ENCODE results near the gene SCRG1. TPM values are rescaled to one million over a fixed set of nuclear protein-coding genes. Genes with fewer than 3 reads are reported as not detected.

SCRG1 gene
- total RNA-seq, 1 donor from 2014 or later = 4.3 TPM

GRCh38 chr4:173405840-173406606 lies 7.1 kb upstream of the SCRG1 start:
- DNase-seq (ENCODE audit: low read depth) (no peak), FAIRE-seq (no peak)
- Histone ChIP-seq H3K27me3 (ENCODE audit: insufficient read depth, low read length) (no peaks in the 10 kb centered on the region), H4K20me1 (ENCODE audit: insufficient read depth, low read length) (no peaks in the 10 kb centered on the region), H3K4me1 (ENCODE audit: insufficient read depth, low read length) (no peaks in the 10 kb centered on the region), H3K27ac (ENCODE audit: low read depth, low read length) (no peak overlapping the region), H3K9me3 (ENCODE audit: insufficient read depth, low read depth, low read length) (no peaks in the 10 kb centered on the region), H3K36me3 (ENCODE audit: insufficient read depth, low read length) (no peaks in the 10 kb centered on the region), H3K9ac (ENCODE audit: low read length) (no peak overlapping the region), H3K4me2 (ENCODE audit: low read length) (no peak overlapping the region), H3K4me3 (ENCODE audit: insufficient read depth, low read depth, low read length) (no peak overlapping the region), H3K79me2 (ENCODE audit: insufficient read depth, low read length) (no peaks in the 10 kb centered on the region), H2AFZ (ENCODE audit: low read depth, low read length) (no peak overlapping the region)
- Mint-ChIP-seq H3K36me3 (ENCODE audit: low read depth, unreplicated experiment) (peaks cover 3% of the 10 kb centered on the region), H3K4me3 (ENCODE audit: unreplicated experiment) (no peak overlapping the region), H3K4me1 (ENCODE audit: low read depth, unreplicated experiment) (peaks cover 2% of the 10 kb centered on the region), H3K27me3 (ENCODE audit: low read depth, unreplicated experiment) (no peaks in the 10 kb centered on the region), H3K27ac (ENCODE audit: unreplicated experiment) (no peak overlapping the region), H3K9me3 (ENCODE audit: unreplicated experiment) (no peaks in the 10 kb centered on the region)
- TF ChIP-seq CTCF (IDR thresholded peaks at IDR 0.05; ENCODE audit: insufficient read depth, low read depth, low read length) (no peak), EZH2 (IDR thresholded peaks at IDR 0.05; ENCODE audit: insufficient read depth, low read length) (no peak)

- TF ChIP-seq EZH2 (IDR thresholded peaks at IDR 0.05; ENCODE audit: insufficient read depth, low read length) (no peak), CTCF (IDR thresholded peaks at IDR 0.05; ENCODE audit: insufficient read depth, low read depth, low read length) (no peak)
- FAIRE-seq (no peak), DNase-seq (ENCODE audit: low read depth) (no peak)
- H3K9ac ChIP-seq (ENCODE audit: low read length) = no peak overlapping the region
- no peaks in the 10 kb centered on the region for H3K9me3 Mint-ChIP-seq (ENCODE audit: unreplicated experiment)
- H3K79me2 ChIP-seq (ENCODE audit: insufficient read depth, low read length) = no peaks in the 10 kb centered on the region
- H3K4me3 Mint-ChIP-seq (ENCODE audit: unreplicated experiment) = no peak overlapping the region
- peaks cover 2% of the 10 kb centered on the region for H3K4me1 Mint-ChIP-seq (ENCODE audit: low read depth, unreplicated experiment)
- no peaks in the 10 kb centered on the region for H3K27me3 ChIP-seq (ENCODE audit: insufficient read depth, low read length)
- no peaks in the 10 kb centered on the region for H3K9me3 ChIP-seq (ENCODE audit: insufficient read depth, low read depth, low read length)
- H3K27ac Mint-ChIP-seq (ENCODE audit: unreplicated experiment) = no peak overlapping the region
- no peaks in the 10 kb centered on the region for H3K4me1 ChIP-seq (ENCODE audit: insufficient read depth, low read length)
- H3K36me3 Mint-ChIP-seq (ENCODE audit: low read depth, unreplicated experiment) = peaks cover 2% of the 10 kb centered on the region
- H3K27me3 Mint-ChIP-seq (ENCODE audit: low read depth, unreplicated experiment) = no peaks in the 10 kb centered on the region
- H2AFZ ChIP-seq (ENCODE audit: low read depth, low read length) = no peak overlapping the region
- H3K4me2 ChIP-seq (ENCODE audit: low read length) = no peak overlapping the region
- H3K36me3 ChIP-seq (ENCODE audit: insufficient read depth, low read length) = no peaks in the 10 kb centered on the region
- H4K20me1 ChIP-seq (ENCODE audit: insufficient read depth, low read length) = no peaks in the 10 kb centered on the region
- no peak overlapping the region for H3K4me3 ChIP-seq (ENCODE audit: insufficient read depth, low read depth, low read length)
- H3K27ac ChIP-seq (ENCODE audit: low read depth, low read length) = no peak overlapping the region
These were observed 5.5 kb upstream of the SCRG1 start for GRCh38 chr4:173404296-173404865.

DNA sequence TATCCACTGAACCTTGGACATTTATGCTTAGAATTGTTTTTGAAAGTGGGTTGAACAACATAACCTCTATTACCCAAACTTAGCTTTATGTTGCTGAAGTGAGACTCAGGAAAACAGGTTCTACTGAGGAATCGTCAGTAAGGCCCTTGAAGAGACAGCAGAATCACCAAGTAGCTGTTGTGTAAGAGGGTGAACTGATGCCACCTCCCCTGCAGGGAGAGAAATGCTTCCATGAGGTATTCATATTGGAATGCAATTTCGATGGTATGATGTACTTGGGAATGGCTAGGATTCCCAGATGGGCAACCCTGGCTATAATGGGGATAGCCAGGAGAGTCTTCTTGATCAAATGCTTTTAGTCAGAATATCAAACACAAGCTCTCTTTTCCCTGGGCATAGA lies 4.1 kb upstream of the SCRG1 start:
- no peak for TF ChIP-seq EZH2 (IDR thresholded peaks at IDR 0.05; ENCODE audit: insufficient read depth, low read length)
- no peak for TF ChIP-seq CTCF (IDR thresholded peaks at IDR 0.05; ENCODE audit: insufficient read depth, low read depth, low read length)
- Mint-ChIP-seq H3K27ac (ENCODE audit: unreplicated experiment) (no peak overlapping the region), H3K27me3 (ENCODE audit: low read depth, unreplicated experiment) (no peaks in the 10 kb centered on the region), H3K4me3 (ENCODE audit: unreplicated experiment) (no peak overlapping the region), H3K4me1 (ENCODE audit: low read depth, unreplicated experiment) (peaks cover 2% of the 10 kb centered on the region), H3K36me3 (ENCODE audit: low read depth, unreplicated experiment) (peaks cover 2% of the 10 kb centered on the region), H3K9me3 (ENCODE audit: unreplicated experiment) (no peaks in the 10 kb centered on the region)
- no peaks in the 10 kb centered on the region for H3K36me3 ChIP-seq (ENCODE audit: insufficient read depth, low read length)
- FAIRE-seq = no peak
- H3K9me3 ChIP-seq (ENCODE audit: insufficient read depth, low read depth, low read length) = no peaks in the 10 kb centered on the region
- no peak overlapping the region for H3K4me2 ChIP-seq (ENCODE audit: low read length)
- H3K27me3 ChIP-seq (ENCODE audit: insufficient read depth, low read length) = no peaks in the 10 kb centered on the region
- no peak overlapping the region for H3K4me3 ChIP-seq (ENCODE audit: insufficient read depth, low read depth, low read length)
- H4K20me1 ChIP-seq (ENCODE audit: insufficient read depth, low read length) = no peaks in the 10 kb centered on the region
- H3K4me1 ChIP-seq (ENCODE audit: insufficient read depth, low read length) = no peaks in the 10 kb centered on the region
- H3K27ac ChIP-seq (ENCODE audit: low read depth, low read length) = no peak overlapping the region
- no peaks in the 10 kb centered on the region for H3K79me2 ChIP-seq (ENCODE audit: insufficient read depth, low read length)
- H2AFZ ChIP-seq (ENCODE audit: low read depth, low read length) = no peak overlapping the region
- no peak for DNase-seq (ENCODE audit: low read depth)
- H3K9ac ChIP-seq (ENCODE audit: low read length) = no peak overlapping the region

Measured in astrocyte (in vitro differentiated cells and primary cell).